Hippocampal formation (tissue), 2 donors: Measurements from ENCODE around the gene GALNTL6.
"Not testable (repeated sequence)": the region's sequence is repeated elsewhere in the genome, so short reads cannot be mapped to it uniquely, and the experiment has no call there.

Experiments used
- DNase-seq, 2 donors: peaks; one replicate each; lab custom pipeline; 2025; lab: John Stamatoyannopoulos, UW

Gene GALNTL6

DNA sequence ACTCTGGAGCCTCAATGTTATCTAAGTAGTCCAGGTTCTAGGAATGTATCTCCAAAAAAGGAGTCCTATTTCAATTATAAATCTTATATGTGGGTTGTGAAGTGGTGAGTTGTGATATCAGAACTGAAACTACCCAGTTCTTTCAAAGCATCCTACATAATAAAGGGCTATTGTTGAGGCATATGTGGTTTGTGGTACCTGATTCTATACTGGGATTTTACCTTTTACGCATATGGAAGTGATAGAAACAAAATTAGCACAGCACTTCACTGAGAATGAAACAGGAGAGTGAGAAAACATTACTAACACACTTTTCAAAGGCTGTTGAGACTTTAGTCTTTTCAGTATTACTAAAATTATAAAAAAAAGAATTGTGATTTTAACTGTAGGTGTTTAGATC is 937.7 kb downstream of the GALNTL6 start:
- no peak for DNase-seq

DNA sequence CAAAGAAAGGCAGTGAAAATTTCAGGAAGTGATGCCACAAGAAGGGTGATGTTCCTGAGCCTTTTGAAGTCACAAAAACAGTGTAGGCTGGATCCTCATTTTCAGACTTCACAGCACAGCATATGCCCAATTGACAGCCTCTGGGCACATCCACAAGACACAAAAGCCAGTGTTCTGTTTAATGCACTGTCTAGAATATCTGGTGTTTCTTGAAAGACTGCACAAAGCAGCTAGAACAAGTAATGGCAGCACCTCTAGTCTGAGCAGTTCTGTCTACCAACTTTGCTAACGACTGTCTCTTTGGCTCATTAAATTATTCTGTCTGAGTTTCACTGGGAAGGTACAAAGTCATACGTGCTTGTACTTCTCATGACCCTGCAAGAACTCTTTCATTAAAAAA is 938.3 kb downstream of the GALNTL6 start:
- DNase-seq = no peak

DNA sequence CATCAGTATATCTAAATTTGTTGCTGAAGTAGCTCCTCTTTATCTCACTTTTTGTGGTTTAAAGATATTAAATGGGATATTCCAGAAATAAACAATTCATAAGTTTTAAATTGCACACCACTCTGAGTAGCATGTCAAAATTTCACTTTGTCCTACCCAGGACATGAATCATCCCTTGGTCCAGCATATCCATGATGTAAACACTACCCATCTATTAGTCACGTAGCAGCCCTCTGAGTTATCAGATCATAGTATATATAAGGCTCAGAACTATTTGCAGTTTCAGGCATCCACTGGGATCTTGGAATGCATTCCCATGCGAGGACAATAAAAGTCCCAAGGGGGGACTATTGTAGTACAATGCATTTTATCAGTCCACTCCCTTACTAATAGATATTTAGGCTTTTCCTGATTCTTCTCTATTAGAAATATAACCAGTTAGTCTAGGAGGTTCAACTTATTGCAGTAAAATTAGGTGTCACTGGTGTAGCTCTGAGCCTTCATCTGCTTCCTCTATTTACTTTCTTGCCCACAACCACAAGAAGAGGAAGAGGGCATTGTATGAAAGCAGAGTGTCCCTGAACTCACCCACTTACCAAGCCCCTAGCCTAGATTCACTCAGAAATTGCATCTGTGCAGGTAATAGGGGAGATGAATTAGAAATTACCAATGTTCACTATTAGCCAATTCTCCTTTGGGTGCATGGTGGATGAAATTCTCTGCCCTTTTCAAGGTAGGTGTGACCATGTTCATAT is 945.6 kb downstream of the GALNTL6 start:
- DNase-seq = no peak

DNA sequence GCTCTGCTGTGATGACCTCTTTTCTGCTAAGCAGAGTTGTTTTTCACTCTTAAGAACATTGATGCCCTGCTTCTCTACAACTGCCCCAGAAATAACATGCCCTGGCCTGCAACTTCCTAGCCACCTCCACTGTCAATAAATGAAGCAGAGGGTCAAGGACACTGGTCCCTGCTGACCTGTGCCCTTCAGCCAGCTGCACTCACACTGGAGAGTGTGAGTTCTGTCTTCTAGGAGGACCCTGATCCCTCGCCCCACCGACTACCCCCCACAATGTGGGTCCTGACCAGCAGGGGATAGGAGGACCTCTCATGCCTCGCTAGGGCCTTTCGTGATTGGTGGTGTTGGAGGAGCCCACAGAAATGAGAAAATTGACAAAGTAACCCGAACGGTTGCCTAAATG is 947.3 kb downstream of the GALNTL6 start:
- no peak for DNase-seq

DNA sequence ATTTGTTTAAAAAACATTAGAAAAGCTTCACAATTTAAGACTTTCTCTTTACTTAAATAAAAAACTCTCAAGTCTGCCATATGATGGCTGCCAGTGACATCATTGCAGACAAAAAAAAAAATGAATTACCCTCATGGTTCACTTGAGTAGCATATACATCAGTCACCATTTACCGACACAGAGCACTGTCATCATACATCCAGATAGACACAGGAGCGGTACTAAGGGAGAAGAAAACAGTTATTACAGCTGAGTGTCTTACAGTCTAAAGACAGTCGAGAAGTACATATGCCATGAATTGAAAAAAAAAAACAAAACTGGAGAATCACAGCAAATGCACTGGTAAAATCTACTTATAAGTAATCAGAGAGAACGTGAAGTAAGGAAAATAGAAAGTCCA is 949.7 kb downstream of the GALNTL6 start:
- no peak for DNase-seq

DNA sequence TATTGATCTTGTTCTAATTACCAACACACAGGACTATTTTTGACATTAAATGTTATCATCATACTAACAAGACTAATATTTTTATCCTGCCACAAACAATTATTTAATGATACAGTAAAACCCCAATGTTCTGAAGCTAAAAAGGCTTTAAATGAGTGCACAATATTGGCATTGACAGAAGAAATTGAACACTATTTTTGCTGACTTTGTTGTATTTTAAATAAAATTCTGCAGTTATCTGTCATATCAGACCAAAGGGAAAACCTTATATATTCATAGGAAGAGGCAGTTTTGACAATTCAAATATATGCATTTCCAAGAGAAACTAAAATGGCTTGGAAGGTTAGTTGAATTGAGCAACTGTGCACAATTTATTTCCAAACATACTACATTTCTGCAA is 957.6 kb downstream of the GALNTL6 start:
- DNase-seq = no peak

DNA sequence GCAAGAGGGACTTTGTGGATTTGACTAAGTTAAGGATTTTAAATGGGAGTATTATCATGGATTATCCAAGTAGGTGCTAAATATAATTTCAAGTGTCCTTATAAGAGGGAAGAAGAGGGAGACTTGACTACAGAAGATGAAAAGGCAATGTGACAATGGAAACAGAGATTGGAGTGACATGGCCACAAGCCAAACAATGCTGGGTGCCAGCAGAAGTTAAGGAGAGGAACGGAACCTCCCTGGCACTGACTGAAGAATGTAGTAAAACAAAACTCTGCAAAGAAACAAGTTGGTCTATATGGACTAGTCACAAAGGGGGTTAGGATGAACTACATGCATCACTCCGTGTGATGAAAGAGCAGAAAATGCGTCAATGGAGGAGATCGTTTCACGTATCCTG is 959.6 kb downstream of the GALNTL6 start:
- no peak for DNase-seq

DNA sequence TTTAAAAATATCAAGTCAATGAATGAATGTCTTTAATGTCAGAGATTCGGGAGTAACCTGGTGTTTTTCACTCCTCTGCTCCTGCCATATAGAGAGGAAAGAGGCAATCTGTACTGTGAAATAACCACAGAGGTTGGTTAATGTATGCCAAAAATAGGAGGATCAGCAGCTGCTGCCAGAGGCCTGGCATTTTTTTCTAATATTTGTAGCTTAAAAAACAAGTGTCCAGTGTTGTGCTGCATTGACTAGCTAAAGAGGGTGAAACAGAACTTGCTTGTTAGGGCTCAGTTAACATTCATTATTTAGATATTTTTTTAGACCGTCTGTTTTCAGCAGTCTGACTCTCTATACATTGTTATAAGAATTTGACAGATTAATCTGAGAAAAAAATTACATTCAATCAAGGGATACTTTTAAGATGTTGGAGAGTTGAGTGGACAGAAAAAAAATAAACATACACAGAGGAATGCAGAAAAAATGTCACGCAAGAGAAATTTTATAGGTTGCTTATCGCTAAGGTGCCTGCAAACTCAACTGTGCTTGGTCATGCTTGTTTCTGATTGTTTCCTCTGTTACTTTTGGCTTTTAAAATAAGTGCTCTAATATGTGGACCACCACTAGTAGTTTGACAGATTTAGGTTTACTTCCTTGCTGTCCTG is 963.1 kb downstream of the GALNTL6 start:
- no peak for DNase-seq

DNA sequence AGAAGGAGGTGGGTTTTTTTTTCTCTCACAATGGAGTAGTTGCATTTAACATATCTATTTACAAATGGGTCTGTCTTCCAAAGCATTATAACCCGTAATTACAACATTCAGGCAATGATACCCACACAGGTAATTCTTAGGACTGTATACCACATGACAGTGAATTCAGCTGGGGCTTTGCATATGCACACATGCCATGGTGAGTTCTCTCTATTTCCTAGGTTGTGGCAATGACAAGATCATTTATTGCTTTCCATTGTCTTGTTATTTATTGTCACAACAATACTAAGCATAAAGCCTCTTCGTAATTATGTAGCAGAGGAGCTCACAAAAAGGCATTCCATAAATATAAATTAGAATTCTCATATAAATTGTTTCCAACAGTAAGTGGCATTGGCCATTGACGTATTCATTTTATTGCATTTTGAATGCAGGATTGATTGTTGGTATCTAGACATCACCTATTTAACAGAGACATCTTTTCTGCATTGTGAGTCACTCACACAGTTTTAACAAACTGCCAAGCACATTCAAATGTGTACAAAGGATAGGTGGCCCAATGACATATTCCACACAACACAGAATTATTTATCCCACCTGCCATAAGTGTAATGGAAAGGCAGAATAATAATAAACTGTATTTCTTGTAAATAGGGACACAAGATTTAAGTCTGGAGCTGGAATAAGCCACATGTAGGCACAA is 964.7 kb downstream of the GALNTL6 start:
- DNase-seq = no peak

DNA sequence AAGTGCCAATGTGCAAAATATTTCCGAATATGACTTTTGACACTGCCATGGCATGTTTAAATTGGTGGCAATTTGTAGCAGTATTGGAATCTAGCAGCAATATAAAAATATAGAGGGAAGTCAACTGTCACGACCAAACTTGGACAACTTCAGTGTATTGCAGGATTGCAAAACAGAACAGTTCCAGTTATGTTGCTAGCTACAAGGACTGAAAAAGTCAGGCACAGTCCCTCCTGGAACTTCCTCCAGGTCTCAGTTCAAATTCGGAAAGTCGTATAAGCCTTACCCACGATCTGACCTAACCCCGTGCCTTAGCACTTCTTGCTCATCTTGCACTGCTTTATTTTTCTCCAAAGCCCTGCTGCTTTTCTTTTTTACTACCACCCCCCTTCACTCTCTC is 965.4 kb downstream of the GALNTL6 start:
- DNase-seq = no peak

DNA sequence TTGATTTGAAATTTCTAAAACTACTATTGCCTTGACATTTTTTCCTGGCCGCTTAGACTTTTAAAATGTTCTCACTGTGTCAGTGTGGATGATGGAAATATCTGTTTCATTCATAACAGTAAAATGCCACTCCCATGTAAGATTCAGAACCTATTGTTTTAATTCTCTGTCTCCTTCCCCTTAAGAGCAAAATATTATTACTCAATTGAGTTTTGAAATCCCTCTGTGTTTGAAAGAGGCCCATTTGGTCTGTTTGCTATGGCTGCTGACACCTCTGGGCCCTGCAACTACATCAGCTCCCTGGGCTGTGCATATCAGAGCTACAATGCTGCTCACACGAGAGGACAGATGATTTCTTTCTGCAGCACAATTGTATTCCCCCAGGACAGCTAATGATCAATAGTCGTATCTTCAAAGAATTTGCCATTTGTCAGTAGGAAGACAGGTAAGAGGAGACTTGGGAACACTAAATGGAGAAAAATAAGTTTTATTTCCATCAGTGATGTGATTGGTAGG is 967.4 kb downstream of the GALNTL6 start:
- DNase-seq = no peak

DNA sequence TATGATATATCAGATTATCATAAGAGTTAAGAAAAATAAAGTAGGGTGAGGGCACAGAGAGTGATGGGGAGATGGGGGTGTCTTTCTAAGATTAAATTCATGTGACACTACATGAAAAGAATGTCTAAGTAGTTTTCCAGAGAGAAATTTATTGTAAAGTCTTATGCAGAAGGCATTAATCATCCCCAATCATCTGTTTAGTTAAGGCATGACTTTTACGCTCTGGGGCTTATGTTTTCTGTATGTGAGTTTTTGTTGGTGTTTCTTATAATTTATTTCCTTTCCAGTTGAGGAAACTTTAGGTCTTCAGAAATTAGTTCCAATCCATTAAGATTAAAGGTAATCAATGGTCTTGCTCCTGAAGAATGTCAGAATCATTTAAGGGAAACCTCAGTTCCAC is 972.4 kb downstream of the GALNTL6 start:
- no peak for DNase-seq

DNA sequence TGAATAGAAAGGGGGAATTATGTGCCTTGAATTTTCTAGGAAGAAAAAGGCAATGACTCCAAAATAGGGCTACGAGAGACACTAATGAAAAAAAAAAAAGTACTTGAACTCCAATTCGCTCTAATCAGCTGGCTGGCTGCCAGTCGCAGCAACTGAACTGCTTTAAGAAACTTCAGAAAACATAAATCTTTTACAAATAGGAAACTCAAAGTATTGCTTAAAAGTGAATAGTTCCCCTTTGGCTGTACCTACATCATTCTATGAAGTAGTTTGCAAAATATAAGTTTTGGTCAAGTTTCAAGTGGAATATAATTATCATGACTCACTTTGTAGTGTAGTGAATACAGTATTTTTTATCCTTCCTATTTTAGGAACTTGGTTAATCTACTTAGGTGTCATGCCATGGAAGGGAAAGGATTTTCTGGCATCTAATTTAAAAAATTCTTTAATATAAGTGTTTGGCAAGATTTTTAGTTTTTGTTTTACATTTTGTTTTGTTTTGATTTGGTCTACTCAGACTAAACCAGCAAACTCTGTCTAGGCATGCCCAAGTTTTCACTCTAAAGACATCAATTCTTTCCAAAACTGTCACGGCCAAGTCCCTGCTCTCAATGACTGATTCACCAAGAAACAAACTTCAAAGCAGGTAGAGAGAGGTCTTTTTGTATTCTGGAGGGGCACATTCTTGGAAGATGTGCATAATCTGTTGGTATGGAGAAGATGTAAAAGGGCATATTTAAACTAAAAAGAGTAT is 973.0 kb downstream of the GALNTL6 start:
- DNase-seq = no peak

DNA sequence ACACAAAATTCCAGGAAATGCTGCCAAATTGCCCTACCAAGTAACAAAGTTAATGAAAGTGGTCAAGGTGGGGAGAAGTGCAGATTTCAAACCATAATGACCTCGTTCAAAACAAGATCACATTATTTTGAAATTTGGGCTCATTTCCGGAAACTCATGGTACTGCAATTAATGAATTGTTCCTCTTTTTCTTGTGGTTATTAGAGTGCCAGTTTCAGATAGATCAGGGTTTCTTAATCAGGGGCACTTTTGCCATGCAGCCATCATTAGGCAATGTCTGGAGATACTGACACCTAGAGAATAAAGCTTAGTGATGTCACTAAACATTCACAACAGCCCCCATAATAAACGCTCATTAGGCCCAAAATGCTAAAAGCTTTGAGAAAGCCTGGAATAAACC is 973.9 kb downstream of the GALNTL6 start:
- no peak for DNase-seq

DNA sequence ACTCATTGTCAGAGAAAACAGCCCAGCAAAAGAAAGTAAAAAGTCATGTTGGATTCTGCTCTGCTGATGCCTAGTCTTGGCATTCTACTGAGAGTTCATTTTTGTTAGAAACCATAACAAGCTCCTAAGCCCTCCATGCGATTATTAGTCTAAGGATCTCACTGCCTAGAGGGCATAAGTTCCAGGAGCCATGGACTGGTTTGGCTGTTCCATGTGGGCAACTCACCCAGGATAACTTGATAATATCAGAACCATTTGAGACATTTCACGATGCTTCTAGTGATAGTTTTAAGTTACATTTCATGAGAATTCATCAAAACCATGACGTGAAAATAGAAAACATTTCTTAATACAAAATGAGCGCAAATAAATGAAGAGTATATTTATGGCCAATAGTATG is 978.6 kb downstream of the GALNTL6 start:
- no peak for DNase-seq

DNA sequence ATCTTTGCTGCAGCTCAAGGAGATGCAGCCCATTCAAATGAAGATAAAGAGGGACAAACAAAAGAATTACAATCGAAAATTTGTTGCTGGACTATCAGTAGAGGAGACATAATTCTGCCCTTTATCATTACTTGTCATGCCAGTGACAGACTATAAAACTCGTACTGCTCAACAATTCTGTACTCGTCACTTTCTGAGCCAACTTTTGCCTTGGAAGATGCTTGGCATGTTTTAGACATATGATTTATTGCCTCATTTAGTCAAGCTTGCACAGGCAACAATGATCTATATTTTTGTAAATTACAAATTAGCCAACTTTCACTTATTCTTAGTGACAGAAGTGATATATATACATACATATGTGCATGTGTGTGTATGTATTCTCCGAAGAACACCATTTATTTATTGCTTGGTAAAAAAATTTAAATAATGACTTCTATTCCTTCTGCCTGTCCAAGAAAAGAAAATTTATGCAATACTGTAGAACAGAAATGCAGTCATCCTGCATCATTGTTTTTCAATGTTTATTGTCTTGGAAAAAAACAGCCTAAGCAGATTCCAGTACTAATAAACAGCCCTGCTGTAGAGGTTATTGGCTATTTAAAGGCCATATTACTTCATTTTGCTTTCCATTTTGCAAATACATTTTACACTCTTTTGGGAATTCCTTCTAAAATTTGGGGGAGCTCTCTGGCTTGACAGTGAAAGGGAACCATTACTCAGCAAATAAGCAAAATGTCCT is 980.5 kb downstream of the GALNTL6 start:
- DNase-seq = no peak

DNA sequence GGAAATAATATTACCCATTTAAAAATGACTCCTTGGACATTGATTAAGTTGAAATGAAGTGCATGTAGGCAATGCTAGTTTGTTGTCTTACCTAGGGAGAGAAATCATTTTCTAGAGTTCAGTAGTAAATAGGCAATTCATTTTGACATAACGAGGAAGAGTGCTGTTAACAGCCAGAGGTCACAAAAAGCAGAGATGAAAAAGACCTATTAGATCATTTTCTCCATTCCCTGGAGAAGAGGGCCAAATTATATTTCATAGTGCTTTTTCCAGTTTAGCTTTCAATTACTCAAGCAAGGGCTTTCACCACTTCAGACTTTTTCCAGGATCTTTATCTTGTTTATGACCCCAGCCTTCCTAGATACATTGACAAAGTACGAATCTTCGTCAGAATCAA is 981.1 kb downstream of the GALNTL6 start:
- DNase-seq = no peak

DNA sequence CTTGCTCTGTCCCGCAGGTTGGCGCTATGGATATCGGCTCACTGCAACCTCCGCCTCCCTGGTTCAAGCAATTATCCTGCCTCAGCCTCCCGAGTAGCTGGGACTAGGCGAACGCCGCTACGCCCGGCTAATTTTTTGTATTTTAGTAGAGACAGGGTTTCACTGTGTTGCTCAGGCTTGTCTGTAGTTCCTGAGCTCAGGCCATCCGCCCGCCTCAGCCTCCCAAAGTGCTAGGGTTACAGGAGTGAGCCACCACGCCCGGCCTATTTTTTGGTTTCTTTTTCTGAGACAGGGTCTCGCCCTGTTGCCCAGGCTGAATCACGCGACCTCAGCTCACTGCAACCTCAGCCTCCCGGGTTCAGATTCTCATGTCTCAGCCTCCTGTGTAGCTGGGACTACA is 984.1 kb downstream of the GALNTL6 start:
- not testable (repeated sequence) for DNase-seq

DNA sequence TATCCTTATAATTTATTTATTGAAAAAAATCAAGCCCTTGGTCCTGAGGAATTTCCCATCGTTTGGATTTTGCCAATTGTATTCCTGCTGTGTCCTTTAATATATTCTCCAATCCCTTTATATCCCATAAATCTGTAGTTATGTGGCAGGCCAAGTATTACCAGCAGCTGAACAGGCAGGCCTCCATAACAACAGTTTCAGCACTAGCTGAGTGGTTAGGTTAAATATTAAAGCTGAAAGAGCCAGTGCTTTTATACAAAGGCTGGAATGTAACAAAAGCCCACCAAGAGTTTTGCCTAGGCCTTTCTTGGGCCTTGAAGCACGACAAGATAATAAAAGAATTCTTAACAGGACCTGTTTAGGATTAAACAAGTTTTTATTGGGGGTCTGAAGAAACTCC is 988.8 kb downstream of the GALNTL6 start:
- no peak for DNase-seq

DNA sequence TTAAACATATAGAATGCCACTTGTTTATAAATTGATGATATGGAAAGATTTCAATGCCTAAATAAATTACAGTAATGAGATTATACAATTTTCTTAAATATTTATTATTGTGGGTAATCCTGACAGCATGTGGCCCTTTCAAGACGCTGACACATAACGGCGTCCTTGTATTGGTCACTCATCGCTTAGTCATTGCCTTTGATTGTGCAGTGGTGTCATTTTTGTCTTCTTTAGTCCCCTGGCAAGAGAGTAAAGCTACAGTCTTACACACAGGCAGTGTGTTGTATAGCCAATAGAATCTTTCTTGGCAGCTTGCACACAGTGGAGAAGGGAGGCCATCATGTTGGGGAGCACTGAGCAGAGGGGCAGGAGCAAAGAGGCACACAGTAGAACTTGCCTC is 993.6 kb downstream of the GALNTL6 start:
- DNase-seq = no peak

DNA sequence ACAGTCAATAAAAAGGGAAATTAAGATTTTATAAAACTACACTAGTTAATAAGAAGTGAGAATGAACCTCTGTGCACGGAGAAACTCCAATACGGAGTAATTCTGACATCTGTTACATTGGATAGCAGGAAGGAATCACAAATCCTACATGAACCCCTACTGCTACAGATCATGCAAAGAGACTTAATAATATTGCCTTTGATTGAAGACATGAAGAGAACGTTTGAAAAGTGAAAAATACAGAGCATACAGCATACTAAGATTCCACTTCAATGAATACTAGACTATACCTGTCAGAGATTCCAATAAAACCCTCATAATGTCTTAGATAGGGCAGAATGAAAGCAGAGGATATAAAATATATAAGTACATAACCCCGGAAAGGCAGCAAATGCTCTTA is 995.0 kb downstream of the GALNTL6 start:
- no peak for DNase-seq

DNA sequence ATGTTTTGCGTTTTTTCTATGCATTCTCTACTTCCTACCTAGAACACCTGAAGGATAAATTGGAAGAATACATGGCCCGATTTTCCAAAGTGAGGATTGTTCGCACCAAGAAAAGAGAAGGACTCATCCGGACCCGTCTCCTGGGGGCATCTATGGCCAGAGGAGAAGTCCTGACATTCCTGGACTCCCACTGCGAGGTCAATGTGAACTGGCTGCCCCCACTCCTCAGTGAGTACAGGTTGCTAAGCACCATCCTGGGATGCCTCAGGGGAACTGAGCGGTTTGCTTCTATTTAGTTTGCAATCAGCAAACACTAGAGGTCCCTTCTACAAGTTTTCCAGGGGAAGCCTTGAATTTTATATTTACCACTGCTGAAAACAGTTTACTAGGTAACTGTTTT is 996.1 kb downstream of the GALNTL6 start:
- no peak for DNase-seq
